ENCODE measurements around the gene SEPTIN10. TPM values are rescaled to one million over a fixed set of nuclear protein-coding genes. Genes with fewer than 3 reads are reported as not detected.

Gene SEPTIN10
- total and polyA plus RNA-seq, 2 experiments from 2014 or later: 60.0 to 77.3 TPM

DNA sequence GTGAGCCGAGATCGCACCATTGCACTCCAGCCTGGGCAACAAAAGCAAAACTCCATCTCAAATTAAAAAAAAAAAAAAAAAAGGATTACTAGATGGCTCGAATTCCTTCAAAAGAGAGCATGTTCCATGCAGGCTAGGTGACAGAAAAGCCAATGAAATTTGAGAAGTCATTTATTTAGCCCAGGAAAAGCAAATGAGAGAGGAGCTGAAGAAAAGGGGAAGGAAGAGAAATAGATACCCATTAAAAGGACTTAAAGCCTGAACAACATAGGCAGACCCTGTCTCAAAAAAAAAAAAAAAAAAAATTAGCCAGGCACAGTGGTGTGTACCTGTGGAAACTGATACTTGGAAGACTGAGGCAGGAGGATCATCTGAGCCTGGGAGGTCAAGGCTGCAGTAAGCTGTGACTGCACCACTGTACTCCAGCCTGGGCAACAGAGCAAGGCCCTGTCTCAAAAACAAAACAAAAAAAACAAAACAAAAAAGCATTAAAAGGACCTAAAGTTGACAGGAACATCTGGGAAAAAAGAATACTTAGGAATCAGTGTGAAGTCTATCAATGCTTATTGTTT lies 11.1 kb downstream of the SEPTIN10 start:
- Histone ChIP-seq H3K4me1 (ENCODE audit: low read depth) (no peaks in the 10 kb centered on the region), H3K27ac (no peak overlapping the region), H3K36me3 (no peaks in the 10 kb centered on the region), H3K9me3 (ENCODE audit: low read depth) (no peaks in the 10 kb centered on the region), H3K27me3 (no peaks in the 10 kb centered on the region), H3K4me3 (no peak overlapping the region)
- DNase-seq (ENCODE audit: low read depth in 1 of 2, low spot score in 1 of 2): no peak
- TF ChIP-seq, protein P1, sequence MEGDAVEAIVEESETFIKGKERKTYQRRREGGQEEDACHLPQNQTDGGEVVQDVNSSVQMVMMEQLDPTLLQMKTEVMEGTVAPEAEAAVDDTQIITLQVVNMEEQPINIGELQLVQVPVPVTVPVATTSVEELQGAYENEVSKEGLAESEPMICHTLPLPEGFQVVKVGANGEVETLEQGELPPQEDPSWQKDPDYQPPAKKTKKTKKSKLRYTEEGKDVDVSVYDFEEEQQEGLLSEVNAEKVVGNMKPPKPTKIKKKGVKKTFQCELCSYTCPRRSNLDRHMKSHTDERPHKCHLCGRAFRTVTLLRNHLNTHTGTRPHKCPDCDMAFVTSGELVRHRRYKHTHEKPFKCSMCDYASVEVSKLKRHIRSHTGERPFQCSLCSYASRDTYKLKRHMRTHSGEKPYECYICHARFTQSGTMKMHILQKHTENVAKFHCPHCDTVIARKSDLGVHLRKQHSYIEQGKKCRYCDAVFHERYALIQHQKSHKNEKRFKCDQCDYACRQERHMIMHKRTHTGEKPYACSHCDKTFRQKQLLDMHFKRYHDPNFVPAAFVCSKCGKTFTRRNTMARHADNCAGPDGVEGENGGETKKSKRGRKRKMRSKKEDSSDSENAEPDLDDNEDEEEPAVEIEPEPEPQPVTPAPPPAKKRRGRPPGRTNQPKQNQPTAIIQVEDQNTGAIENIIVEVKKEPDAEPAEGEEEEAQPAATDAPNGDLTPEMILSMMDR (IDR thresholded peaks at IDR 0.05; ENCODE audit: low read depth, low read length): no peak

DNA sequence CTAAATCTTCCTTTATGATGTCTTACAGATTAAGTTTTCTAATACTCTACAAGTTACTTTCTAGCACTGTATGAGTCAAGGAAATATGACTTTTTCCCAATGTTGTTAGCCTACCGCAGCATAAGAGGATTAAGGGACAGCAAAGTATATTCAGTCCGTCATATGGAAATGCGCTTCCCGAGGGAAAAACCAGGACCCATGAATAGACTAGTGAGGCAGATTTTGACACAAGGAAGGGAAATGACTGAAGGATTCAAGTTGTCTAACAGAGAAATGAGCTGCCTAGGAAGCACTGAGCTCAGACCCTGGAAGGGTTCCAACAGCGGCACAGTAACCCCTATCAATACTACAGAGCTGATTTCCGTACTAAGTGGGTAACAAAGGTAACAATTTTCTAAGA lies 12.0 kb downstream of the SEPTIN10 start:
- Histone ChIP-seq H3K9me3 (ENCODE audit: low read depth) (no peaks in the 10 kb centered on the region), H3K27ac (no peak overlapping the region), H3K27me3 (no peaks in the 10 kb centered on the region), H3K36me3 (no peaks in the 10 kb centered on the region), H3K4me1 (ENCODE audit: low read depth) (no peaks in the 10 kb centered on the region), H3K4me3 (no peak overlapping the region)
- TF ChIP-seq, protein P1 (IDR thresholded peaks at IDR 0.05; ENCODE audit: low read depth, low read length): no peak
- DNase-seq (ENCODE audit: low read depth in 1 of 2, low spot score in 1 of 2): peak in 1 of 2 donors; percentile 35

DNA sequence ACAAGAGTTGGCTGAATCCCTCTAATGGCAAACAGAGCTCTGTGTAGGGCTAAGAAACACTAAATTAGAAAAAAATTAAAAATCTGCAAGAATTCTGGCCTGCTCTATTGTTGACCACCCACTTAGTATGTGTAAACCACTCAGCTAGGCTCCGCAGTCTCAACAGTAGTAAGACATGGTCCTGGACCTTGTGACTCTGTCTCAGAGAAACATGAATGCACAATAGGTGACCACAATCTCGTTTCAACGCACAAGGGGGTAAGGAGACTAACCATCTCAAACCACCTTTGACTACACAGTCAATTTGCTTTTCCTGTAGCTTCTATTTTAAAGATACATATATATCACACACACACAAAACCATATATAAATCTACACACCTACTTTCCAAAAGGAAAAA lies 16.5 kb downstream of the SEPTIN10 start:
- Histone ChIP-seq H3K27ac (peak overlapping the region; percentile 26), H3K27me3 (no peaks in the 10 kb centered on the region), H3K4me3 (no peak overlapping the region), H3K9me3 (ENCODE audit: low read depth) (no peaks in the 10 kb centered on the region), H3K36me3 (peaks cover 1% of the 10 kb centered on the region), H3K4me1 (ENCODE audit: low read depth) (peaks cover 6% of the 10 kb centered on the region)
- DNase-seq (ENCODE audit: low read depth in 1 of 2, low spot score in 1 of 2): no peak
- TF ChIP-seq, protein P1 (IDR thresholded peaks at IDR 0.05; ENCODE audit: low read depth, low read length): no peak

DNA sequence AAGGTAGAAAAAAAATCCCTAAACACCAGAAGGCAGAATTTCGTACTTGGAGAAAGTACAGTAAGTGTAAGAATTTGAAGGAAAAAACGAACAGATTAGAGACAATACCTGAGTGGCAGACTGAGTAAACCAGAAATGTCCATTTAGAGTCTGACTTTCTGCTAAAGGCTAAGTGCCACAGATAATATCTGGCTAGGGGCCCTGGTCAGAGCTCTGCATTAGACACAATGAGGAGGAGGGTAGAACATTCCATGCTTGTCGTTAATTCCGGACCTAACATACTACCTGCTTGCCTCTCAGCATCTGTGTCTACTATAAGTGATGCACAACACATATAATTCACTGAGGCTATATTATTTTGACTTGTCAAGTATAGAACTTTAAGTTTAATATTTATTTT lies 18.1 kb downstream of the SEPTIN10 start:
- H3K4me3 ChIP-seq: no peak overlapping the region
- no peaks in the 10 kb centered on the region for H3K9me3 ChIP-seq (ENCODE audit: low read depth)
- no peak overlapping the region for H3K27ac ChIP-seq
- peaks cover 6% of the 10 kb centered on the region for H3K4me1 ChIP-seq (ENCODE audit: low read depth)
- H3K27me3 ChIP-seq: no peaks in the 10 kb centered on the region
- TF ChIP-seq, protein P1 (IDR thresholded peaks at IDR 0.05; ENCODE audit: low read depth, low read length): no peak
- no peak for DNase-seq (ENCODE audit: low read depth in 1 of 2, low spot score in 1 of 2)
- H3K36me3 ChIP-seq: peaks cover 4% of the 10 kb centered on the region

DNA sequence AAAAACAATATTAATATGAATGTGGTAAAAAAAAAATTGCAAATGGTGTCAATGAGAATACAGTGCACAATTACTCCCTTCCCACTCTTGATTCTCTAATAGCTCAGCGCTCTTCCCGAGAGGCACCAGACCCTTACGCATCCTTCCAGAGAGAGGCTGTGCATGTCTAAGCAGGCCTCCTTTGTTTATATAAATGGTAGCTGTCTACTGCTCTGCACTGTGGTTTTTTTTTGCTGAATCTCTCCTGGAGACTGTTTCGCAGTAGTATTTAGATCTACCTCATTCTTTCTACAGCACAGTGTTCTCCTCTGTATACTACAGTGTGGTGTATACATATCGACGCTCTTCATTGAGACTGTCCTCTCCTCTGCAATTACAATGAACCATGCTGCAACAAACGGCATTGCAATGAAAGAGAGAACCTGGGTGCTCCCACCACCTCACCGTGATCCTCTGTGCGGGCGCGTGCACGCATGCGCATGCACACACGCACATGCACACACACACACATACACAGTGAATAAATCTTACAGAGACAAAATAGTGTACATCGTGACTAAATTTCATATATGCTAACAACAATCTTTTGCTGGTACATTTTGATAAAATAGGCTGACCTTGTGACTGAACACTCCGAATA lies 19.4 kb downstream of the SEPTIN10 start:
- TF ChIP-seq, protein P1 (IDR thresholded peaks at IDR 0.05; ENCODE audit: low read depth, low read length): no peak
- H3K27ac ChIP-seq: no peak overlapping the region
- no peak for DNase-seq (ENCODE audit: low read depth in 1 of 2, low spot score in 1 of 2)
- H3K27me3 ChIP-seq: no peaks in the 10 kb centered on the region
- peaks cover 6% of the 10 kb centered on the region for H3K4me1 ChIP-seq (ENCODE audit: low read depth)
- peaks cover 4% of the 10 kb centered on the region for H3K36me3 ChIP-seq
- no peaks in the 10 kb centered on the region for H3K9me3 ChIP-seq (ENCODE audit: low read depth)
- no peak overlapping the region for H3K4me3 ChIP-seq

Data from cardiac muscle cell (in vitro differentiated cells and primary cell).